Smooth muscle cell (in vitro differentiated cells): ENCODE measurements around the gene COA3. TPM values are rescaled to one million over a fixed set of nuclear protein-coding genes. Genes with fewer than 3 reads are reported as not detected.

Source experiments
- DNase-seq: peaks from one replicate; lab custom pipeline; 2025; ENCODE audit not compliant: unreplicated experiment; lab: John Stamatoyannopoulos, UW
- H2AFZ ChIP-seq: fragments of 200-600 bp; sonication (generic); 2 replicates; pipeline ENCODE4 v1.6.0; 2016; ENCODE audit warnings: antibody characterized with exemption, low read depth, mild to moderate bottlenecking
- H3F3A ChIP-seq: fragments of 200-600 bp; sonication (generic); 2 replicates; pipeline ENCODE4 v1.6.0; 2017; ENCODE audit warnings: antibody characterized with exemption, low read depth
- H3K27ac ChIP-seq: fragments of 200-600 bp; sonication (generic); 2 replicates; pipeline ENCODE4 v1.5.1; 2016; ENCODE audit warnings: low read depth, mild to moderate bottlenecking
- H3K27me3 ChIP-seq: fragments of 200-600 bp; sonication (generic); 2 replicates; pipeline ENCODE4 v1.6.1; 2016; ENCODE audit warnings: low read depth, mild to moderate bottlenecking
- H3K36me3 ChIP-seq: fragments of 200-600 bp; sonication (generic); 2 replicates; pipeline ENCODE4 v1.5.1; 2016; ENCODE audit warnings: low read depth
- H3K4me1 ChIP-seq: fragments of 200-600 bp; sonication (generic); 2 replicates; pipeline ENCODE4 v1.5.1; 2016; ENCODE audit warnings: low read depth
- H3K4me2 ChIP-seq: fragments of 200-600 bp; sonication (generic); 2 replicates; pipeline ENCODE4 v1.6.0; 2016; ENCODE audit warnings: mild to moderate bottlenecking
- H3K4me3 ChIP-seq: fragments of 200-600 bp; sonication (generic); 2 replicates; pipeline ENCODE4 v1.5.1; 2016; ENCODE audit warnings: mild to moderate bottlenecking
- H3K79me2 ChIP-seq: fragments of 200-600 bp; sonication (generic); 2 replicates; pipeline ENCODE4 v1.6.0; 2016; ENCODE audit warnings: low read depth, mild to moderate bottlenecking
- H3K9ac ChIP-seq: fragments of 200-600 bp; sonication (generic); 2 replicates; pipeline ENCODE4 v1.6.0; 2016; ENCODE audit warnings: low read depth
- H3K9me3 ChIP-seq: fragments of 200-600 bp; sonication (generic); replicated peaks from 2 replicates; pipeline ENCODE4 v1.5.1; 2016; ENCODE audit warnings: low read depth
- H4K20me1 ChIP-seq: fragments of 200-600 bp; sonication (generic); 2 replicates; pipeline ENCODE4 v1.6.0; 2016; ENCODE audit warnings: low read depth
- WGBS: methylation state at CpG from one replicate; pipeline ENCODE4 v1.1.7; 2016; ENCODE audit warnings: low lambda C conversion rate; 5-methylcytosine and 5-hydroxymethylcytosine counted together
- polyA plus RNA-seq: library from polyadenylated mRNA; unstranded; fragments of >200 nt; fragmentation: Nextera tagmentation; extraction: Ambion mirVana; gene quantifications from 2 replicates; pipeline ENCODE4 v1.2.1, GENCODE V29; 2016
- total RNA-seq: library from RNA; depleted of rRNA; stranded (reverse); fragments of >200 nt; gene quantifications from 2 replicates; pipeline ENCODE4 v1.2.3, GENCODE V29; 2014
- TF ChIP-seq, protein P1 (sequence below): fragments of 200-600 bp; sonication (generic); IDR thresholded peaks from 2 replicates; pipeline ENCODE4 v1.5.1; 2017; ENCODE audit warnings: borderline replicate concordance, mild to moderate bottlenecking, antibody characterized with exemption; ENCODE audit not compliant: insufficient read depth, poor library complexity, severe bottlenecking

COA3 gene
- total and polyA plus RNA-seq, 2 experiments from 2014 or later, result 106 to 127 TPM

DNA sequence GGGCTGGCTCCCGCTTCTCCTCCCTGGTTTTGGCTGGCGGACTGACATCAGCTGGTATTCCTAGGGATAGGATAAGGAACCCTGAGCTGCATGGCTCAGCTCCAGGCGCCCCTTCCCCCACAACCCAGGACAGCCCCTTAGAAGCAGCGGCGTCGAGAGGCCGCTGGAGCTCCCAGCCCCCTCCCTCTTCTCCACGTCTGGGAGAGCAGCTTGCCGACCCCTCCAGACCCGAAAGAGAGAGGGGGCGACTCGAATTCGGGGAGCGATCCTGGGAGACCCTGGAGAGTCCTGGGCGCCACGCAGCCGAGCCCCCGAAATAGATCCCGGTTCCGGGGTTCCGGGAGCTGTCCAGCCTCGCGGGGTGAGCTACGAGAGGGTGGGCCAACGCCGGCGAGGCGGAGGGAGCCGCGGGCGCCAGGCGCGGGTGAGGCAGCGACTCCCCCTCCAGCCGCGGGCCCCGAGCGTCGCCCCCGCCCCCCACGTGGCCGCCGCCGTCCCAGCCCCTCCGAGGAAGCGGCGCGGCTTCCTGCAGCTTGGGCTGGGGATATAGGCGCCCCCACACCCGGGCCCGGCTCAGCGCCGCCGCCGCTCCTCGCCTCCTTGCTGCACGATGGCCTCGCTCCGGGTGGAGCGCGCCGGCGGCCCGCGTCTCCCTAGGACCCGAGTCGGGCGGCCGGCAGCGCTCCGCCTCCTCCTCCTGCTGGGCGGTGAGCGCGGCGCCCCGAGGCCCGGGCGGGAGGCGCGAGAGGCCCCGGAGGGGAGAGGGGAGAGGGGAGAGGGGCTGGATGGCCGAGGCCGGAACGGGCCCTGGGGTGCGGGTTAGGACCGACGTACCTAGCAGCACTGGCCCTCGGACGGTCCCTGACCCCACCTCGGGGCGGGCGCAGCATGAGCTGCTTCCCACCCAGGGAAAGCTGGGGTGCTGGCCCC is 37.6 kb downstream of the COA3 start, which contains the start of gene RAMP2:
RAMP2 (plus strand) TSS at position 576 of the 930 bp plus-strand sequence; CDS start at position 611, 35 bp downstream.
- Histone ChIP-seq H3K79me2 (no peaks in the 10 kb centered on the region), H3K9ac (no peak within 1 kb of the TSS), H3K4me3 (peak within 1 kb of the TSS; percentile 58), H3K27ac (no peak within 1 kb of the TSS), H3K9me3 (no peaks in the 10 kb centered on the region), H4K20me1 (no peaks in the 10 kb centered on the region), H3K27me3 (peaks cover 8% of the 10 kb centered on the region), H3K36me3 (no peaks in the 10 kb centered on the region), H3F3A (no peaks in the 10 kb centered on the region), H3K4me1 (no peaks in the 10 kb centered on the region), H2AFZ (peak within 1 kb of the TSS; percentile 85), H3K4me2 (peak within 1 kb of the TSS; percentile 94)
- 6% methylated on average over 50 of the region's 92 CpGs for WGBS
- DNase-seq, result no peak
- TF ChIP-seq, protein P1, sequence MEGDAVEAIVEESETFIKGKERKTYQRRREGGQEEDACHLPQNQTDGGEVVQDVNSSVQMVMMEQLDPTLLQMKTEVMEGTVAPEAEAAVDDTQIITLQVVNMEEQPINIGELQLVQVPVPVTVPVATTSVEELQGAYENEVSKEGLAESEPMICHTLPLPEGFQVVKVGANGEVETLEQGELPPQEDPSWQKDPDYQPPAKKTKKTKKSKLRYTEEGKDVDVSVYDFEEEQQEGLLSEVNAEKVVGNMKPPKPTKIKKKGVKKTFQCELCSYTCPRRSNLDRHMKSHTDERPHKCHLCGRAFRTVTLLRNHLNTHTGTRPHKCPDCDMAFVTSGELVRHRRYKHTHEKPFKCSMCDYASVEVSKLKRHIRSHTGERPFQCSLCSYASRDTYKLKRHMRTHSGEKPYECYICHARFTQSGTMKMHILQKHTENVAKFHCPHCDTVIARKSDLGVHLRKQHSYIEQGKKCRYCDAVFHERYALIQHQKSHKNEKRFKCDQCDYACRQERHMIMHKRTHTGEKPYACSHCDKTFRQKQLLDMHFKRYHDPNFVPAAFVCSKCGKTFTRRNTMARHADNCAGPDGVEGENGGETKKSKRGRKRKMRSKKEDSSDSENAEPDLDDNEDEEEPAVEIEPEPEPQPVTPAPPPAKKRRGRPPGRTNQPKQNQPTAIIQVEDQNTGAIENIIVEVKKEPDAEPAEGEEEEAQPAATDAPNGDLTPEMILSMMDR, result no peak

- H3K4me1 ChIP-seq, result no peaks in the 10 kb centered on the region
- no peak for DNase-seq
- no peak overlapping the region for H3K27ac ChIP-seq
- no peaks in the 10 kb centered on the region for H3K79me2 ChIP-seq
- no peaks in the 10 kb centered on the region for H3K9me3 ChIP-seq
- H2AFZ ChIP-seq, result peak overlapping the region; percentile 85
- H3K36me3 ChIP-seq, result no peaks in the 10 kb centered on the region
- TF ChIP-seq, protein P1, result no peak
- WGBS, result 59% methylated on average over 11 of the region's 11 CpGs
- H3K9ac ChIP-seq, result no peak overlapping the region
- H3K4me2 ChIP-seq, result peak overlapping the region; percentile 94
- H4K20me1 ChIP-seq, result no peaks in the 10 kb centered on the region
- H3K27me3 ChIP-seq, result peaks cover 8% of the 10 kb centered on the region
- H3K4me3 ChIP-seq, result peak overlapping the region; percentile 58
- no peaks in the 10 kb centered on the region for H3F3A ChIP-seq
Observed at GRCh38 chr17:42759982-42760651, 38.4 kb downstream of the COA3 start.

- DNase-seq, result no peak
- 76% methylated on average over 3 of the region's 3 CpGs for WGBS
Observed at GRCh38 chr17:42754782-42755181, 43.7 kb downstream of the COA3 start.

More at GRCh38 chr17:42754782-42755181, 43.7 kb downstream of the COA3 start:
- Histone ChIP-seq H3K4me3 (no peak overlapping the region), H3K4me1 (no peaks in the 10 kb centered on the region), H3K79me2 (no peaks in the 10 kb centered on the region), H4K20me1 (no peaks in the 10 kb centered on the region), H3K27ac (no peak overlapping the region), H3F3A (no peaks in the 10 kb centered on the region), H3K9ac (no peak overlapping the region), H3K4me2 (no peak overlapping the region), H3K27me3 (no peaks in the 10 kb centered on the region), H3K36me3 (no peaks in the 10 kb centered on the region), H3K9me3 (no peaks in the 10 kb centered on the region), H2AFZ (no peak overlapping the region)
- TF ChIP-seq, protein P1, result no peak
